ENCODE results near the gene EIF2S2. TPM values are rescaled to one million over a fixed set of nuclear protein-coding genes. Genes with fewer than 3 reads are reported as not detected.

EIF2S2 gene
- total and polyA plus RNA-seq, 2 experiments from 2014 or later, result 109 to 138 TPM

DNA sequence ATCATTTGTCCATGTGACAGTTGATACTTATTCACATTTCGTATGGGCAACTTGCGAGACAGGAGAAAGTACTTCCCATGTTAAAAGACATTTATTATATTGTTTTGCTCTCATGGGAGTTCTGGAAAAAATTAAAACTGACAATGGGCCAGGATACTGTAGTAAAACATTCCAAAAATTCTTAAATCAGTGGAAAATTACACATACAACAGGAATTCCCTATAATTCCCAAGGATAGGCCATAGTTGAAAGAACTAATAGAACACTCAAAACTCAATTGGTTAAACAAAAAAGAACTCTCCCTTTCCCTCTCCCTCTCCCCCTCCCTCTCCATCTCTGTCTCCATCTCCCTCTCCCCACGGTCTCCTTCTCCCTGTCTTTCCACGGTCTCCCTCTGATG lies 19.4 kb upstream of the EIF2S2 start:
- no peaks in the 10 kb centered on the region for H3K79me2 ChIP-seq (ENCODE audit: insufficient read depth)

DNA sequence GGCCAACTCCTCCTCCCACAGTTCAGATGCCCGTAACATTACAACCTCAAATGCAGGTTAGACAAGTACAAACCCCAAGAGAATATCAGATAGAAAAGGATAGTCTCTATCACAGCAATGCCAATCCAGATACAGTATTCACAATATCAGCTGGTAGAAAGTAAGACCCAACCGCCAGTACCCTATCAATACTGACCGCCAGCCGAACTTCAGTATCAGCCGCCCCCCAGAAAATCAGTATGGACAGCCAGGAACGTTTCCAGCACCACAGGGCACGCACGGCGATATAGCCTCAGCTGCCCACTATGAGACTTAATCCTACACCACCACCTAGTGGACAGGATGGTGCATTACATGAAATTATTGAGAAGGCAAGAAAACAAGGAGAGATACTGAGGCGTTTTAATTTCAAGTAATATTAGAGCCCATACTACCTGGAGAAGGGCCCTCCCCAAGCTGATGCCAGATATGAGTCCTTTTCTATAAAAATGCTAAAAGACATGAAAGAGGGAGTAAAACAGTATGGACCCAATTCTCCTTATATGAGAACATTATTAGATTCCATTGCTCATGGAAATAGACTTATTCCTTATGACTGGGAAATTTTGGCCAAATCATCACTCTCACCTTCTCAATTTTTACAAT lies 17.6 kb upstream of the EIF2S2 start:
- Histone ChIP-seq H3K9ac (no peak overlapping the region), H3K27ac (no peak overlapping the region), H3K9me3 (ENCODE audit: low read depth) (no peaks in the 10 kb centered on the region), H3K4me1 (ENCODE audit: insufficient read depth) (peaks cover 8% of the 10 kb centered on the region; the same call in 1 of the 2 replicates), H2AFZ (peak overlapping the region; percentile 31; the same call in 1 of the 2 replicates), H3F3A (ENCODE audit: insufficient read depth) (peaks cover 18% of the 10 kb centered on the region; the same call in 1 of the 2 replicates), H3K27me3 (replicated peaks; ENCODE audit: insufficient read depth) (no peaks in the 10 kb centered on the region), H3K36me3 (ENCODE audit: low read depth) (no peaks in the 10 kb centered on the region), H3K79me2 (ENCODE audit: insufficient read depth) (no peaks in the 10 kb centered on the region), H3K4me2 (ENCODE audit: unreplicated experiment) (peak overlapping the region; percentile 30), H3K4me3 (no peak overlapping the region), H3K9me2 (ENCODE audit: insufficient read depth) (no peaks in the 10 kb centered on the region), H4K20me1 (ENCODE audit: insufficient read depth) (no peaks in the 10 kb centered on the region)
- in situ Hi-C loops (cut with MboI), result no loop called here
- no peak for TF ChIP-seq EZH2 (IDR thresholded peaks at IDR 0.05; ENCODE audit: insufficient read depth, poor library complexity, severe bottlenecking)
- no peak for TF ChIP-seq EZH2phosphoT487 (IDR thresholded peaks at IDR 0.05; ENCODE audit: insufficient read depth, low read depth)
- WGBS, 2 experiments (ENCODE audit: low coverage in 1 of 2, low lambda C conversion rate in 2 of 2, missing lambda C conversion rate in 2 of 2), result 1 to 3% methylated on average over 10 of the region's 10 CpGs
- DNase-seq, result peak; percentile 81

More for the DNA sequence above, 19.4 kb upstream of the EIF2S2 start:
- DNase-seq, result peak; percentile 26
- Histone ChIP-seq H2AFZ (peak overlapping the region; percentile 73), H3F3A (ENCODE audit: insufficient read depth) (peaks cover 11% of the 10 kb centered on the region; the same call in 1 of the 2 replicates), H3K4me1 (ENCODE audit: insufficient read depth) (peaks cover 8% of the 10 kb centered on the region; the same call in 1 of the 2 replicates), H3K27ac (peak overlapping the region; percentile 46; the same call in 1 of the 2 replicates), H3K9me2 (ENCODE audit: insufficient read depth) (no peaks in the 10 kb centered on the region), H3K9me3 (ENCODE audit: low read depth) (no peaks in the 10 kb centered on the region), H4K20me1 (ENCODE audit: insufficient read depth) (no peaks in the 10 kb centered on the region), H3K4me2 (ENCODE audit: unreplicated experiment) (peak overlapping the region; percentile 79), H3K36me3 (ENCODE audit: low read depth) (no peaks in the 10 kb centered on the region), H3K4me3 (peak overlapping the region; percentile 58), H3K27me3 (replicated peaks; ENCODE audit: insufficient read depth) (no peaks in the 10 kb centered on the region), H3K9ac (peak overlapping the region; percentile 51)
- TF ChIP-seq EZH2 (IDR thresholded peaks at IDR 0.05; ENCODE audit: insufficient read depth, poor library complexity, severe bottlenecking) (no peak), EZH2phosphoT487 (IDR thresholded peaks at IDR 0.05; ENCODE audit: insufficient read depth, low read depth) (no peak)
- WGBS, 2 experiments (ENCODE audit: low coverage in 1 of 2, low lambda C conversion rate in 2 of 2, missing lambda C conversion rate in 2 of 2), result 28 to 32% methylated on average over 4 of the region's 4 CpGs
- in situ Hi-C loops (cut with MboI), result no loop called here

DNA sequence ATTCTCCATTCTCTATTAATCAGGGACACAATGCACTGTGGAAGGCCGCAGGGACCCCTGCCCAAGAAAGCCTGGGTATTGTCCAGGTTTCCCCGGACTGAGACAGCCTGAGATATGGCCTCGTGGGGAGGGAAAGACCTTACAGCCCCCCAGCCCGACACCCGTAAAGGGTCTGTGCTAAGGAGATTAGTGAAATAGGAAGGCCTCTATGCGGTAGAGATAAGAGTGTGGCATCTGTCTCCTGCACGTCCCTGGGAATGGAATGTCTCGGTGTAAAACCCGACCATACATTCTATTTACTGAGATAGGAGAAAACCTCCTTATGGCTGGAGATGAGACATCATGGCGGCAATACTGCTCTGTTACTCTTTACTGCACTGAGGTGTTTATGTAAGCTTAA lies 15.7 kb upstream of the EIF2S2 start:
- no peak overlapping the region for H3K9ac ChIP-seq
- no peaks in the 10 kb centered on the region for H3K36me3 ChIP-seq (ENCODE audit: low read depth)
- H3K9me3 ChIP-seq (ENCODE audit: low read depth), result no peaks in the 10 kb centered on the region
- no peaks in the 10 kb centered on the region for H3K79me2 ChIP-seq (ENCODE audit: insufficient read depth)
- no peak overlapping the region for H3K27ac ChIP-seq
- no peak for DNase-seq
- H3K4me2 ChIP-seq (ENCODE audit: unreplicated experiment), result no peak overlapping the region
- H2AFZ ChIP-seq, result no peak overlapping the region
- H3F3A ChIP-seq (ENCODE audit: insufficient read depth), result peaks cover 19% of the 10 kb centered on the region; the same call in 1 of the 2 replicates
- H3K4me3 ChIP-seq, result no peak overlapping the region
- no peaks in the 10 kb centered on the region for H3K27me3 ChIP-seq (replicated peaks; ENCODE audit: insufficient read depth)
- 82 to 83% methylated on average over 10 of the region's 10 CpGs for WGBS, 2 experiments (ENCODE audit: low coverage in 1 of 2, low lambda C conversion rate in 2 of 2, missing lambda C conversion rate in 2 of 2)
- H3K4me1 ChIP-seq (ENCODE audit: insufficient read depth), result peaks cover 8% of the 10 kb centered on the region; the same call in 1 of the 2 replicates
- in situ Hi-C loops (cut with MboI), result no loop called here
- TF ChIP-seq EZH2 (IDR thresholded peaks at IDR 0.05; ENCODE audit: insufficient read depth, poor library complexity, severe bottlenecking), result no peak
- no peak for TF ChIP-seq EZH2phosphoT487 (IDR thresholded peaks at IDR 0.05; ENCODE audit: insufficient read depth, low read depth)
- no peaks in the 10 kb centered on the region for H3K9me2 ChIP-seq (ENCODE audit: insufficient read depth)
- H4K20me1 ChIP-seq (ENCODE audit: insufficient read depth), result no peaks in the 10 kb centered on the region

DNA sequence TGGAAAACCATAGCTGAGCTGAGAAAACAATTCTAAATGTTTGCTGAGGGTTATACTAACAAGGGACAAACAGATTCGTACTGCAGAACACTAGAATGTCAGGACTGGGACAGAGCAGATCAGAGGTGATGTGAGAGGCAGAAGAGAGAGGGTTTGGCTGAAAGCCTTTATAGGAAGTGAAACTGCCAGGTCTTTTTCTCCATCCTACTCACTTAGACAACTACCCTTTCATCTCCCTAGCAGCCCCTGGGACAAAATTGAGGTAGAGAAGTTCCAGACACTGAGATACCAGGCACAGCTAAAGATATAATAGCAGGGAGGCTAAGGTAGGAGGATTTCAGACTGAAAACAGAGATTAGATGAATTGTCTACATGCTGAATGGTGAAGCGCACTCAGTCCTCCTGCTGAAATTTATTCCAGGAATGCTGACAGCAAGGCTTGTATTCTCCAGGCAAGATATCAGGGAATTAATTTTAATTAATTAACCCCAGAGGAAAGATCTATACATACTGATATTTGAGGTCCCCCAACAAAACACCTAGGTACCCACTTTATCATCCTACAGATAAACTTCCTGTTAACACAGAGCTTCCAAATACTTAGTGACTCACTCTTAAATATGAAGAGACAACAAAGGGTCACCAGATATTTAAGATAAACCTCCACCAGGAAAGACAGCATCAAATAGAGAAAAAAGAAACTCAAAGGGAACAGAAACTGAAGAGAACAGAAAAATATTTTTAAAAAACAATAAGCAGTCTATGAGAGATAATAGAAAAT lies 12.6 kb upstream of the EIF2S2 start:
- in situ Hi-C loops (cut with MboI), result no loop called here
- H3K4me3 ChIP-seq, result no peak overlapping the region
- no peak overlapping the region for H3K4me2 ChIP-seq (ENCODE audit: unreplicated experiment)
- no peaks in the 10 kb centered on the region for H3K79me2 ChIP-seq (ENCODE audit: insufficient read depth)
- TF ChIP-seq EZH2phosphoT487 (IDR thresholded peaks at IDR 0.05; ENCODE audit: insufficient read depth, low read depth), result no peak
- 67 to 71% methylated on average over 2 of the region's 2 CpGs for WGBS, 2 experiments (ENCODE audit: low coverage in 1 of 2, low lambda C conversion rate in 2 of 2, missing lambda C conversion rate in 2 of 2)
- no peaks in the 10 kb centered on the region for H3K36me3 ChIP-seq (ENCODE audit: low read depth)
- H3K9ac ChIP-seq, result no peak overlapping the region
- H3K27me3 ChIP-seq (replicated peaks; ENCODE audit: insufficient read depth), result no peaks in the 10 kb centered on the region
- peaks cover 8% of the 10 kb centered on the region; the same call in 1 of the 2 replicates for H3F3A ChIP-seq (ENCODE audit: insufficient read depth)
- H3K9me3 ChIP-seq (ENCODE audit: low read depth), result no peaks in the 10 kb centered on the region
- no peaks in the 10 kb centered on the region for H4K20me1 ChIP-seq (ENCODE audit: insufficient read depth)
- H3K9me2 ChIP-seq (ENCODE audit: insufficient read depth), result no peaks in the 10 kb centered on the region
- no peak for DNase-seq
- H3K4me1 ChIP-seq (ENCODE audit: insufficient read depth), result no peaks in the 10 kb centered on the region
- H3K27ac ChIP-seq, result no peak overlapping the region
- H2AFZ ChIP-seq, result no peak overlapping the region

Measured in GM23248 (cell line).